ELR (cell line): Measurements from ENCODE around the gene DLD.
A peak's percentile ranks its signal among the peaks of the same experiment; 100 is the strongest.
"Not testable (repeated sequence)": the region's sequence is repeated elsewhere in the genome, so short reads cannot be mapped to it uniquely, and the experiment has no call there.

ENCODE experiments used
- DNase-seq: peaks from one replicate; pipeline ENCODE4 v3.0.0-alpha.2; 2015; ENCODE audit warnings: low read depth

Gene DLD

DNA sequence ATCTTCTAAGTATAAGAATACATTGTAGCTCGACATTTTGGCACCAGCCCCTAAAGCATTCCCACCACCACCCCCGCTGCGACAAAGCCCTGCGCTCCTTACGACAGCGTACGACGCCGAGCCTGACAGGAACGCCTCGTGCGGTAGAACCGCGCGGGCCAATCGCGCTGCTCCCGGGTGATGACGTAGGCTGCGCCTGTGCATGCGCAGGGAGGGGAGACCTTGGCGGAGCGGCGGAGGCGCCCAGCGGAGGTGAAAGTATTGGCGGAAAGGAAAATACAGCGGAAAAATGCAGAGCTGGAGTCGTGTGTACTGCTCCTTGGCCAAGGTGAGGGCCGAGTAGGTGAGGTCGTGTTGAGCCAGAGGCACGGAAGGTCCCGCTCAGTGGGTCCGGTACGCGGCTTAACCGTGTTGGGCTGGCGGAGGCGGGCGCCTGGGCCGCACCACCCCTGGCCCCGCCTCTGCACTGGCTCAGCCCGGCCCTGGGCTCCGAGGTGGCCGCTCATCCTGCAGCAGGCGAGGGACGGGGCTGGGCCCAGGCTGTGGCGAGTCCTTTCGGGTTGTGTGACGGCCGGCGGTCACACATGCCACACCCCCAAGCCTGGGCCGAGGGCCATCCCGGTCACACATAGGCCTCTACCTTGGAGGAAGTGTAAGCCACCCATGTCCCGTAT is at the start of gene DLD:
DLD (plus strand) TSS at position 222 of the 674 bp plus-strand sequence; CDS start at position 290, 68 bp downstream.
- DNase-seq, result peak; percentile 90

GRCh38 chr7:107842213-107842612 is 48.8 kb upstream of the DLD start:
- DNase-seq, result no peak

- no peak for DNase-seq
Observed at GRCh38 chr7:107843184-107843583, 47.8 kb upstream of the DLD start.

DNA sequence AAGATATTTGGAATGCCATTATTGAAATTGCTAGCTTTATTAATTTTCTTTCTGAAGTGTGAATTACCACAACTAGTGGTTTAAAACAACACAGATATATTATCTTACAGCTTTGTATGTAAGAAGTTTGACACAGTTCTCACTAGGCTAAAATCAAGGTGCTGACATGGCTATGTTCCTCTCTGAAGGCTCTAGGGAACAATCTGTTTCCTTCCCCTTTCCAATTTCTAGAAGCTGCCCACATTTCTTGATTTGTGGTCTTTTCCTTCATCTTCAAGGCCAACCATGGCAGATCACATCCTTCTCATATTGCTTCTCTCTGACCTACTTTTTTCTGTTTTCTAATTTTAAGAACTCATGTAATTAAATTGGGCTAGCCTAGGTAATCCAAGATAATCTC is 44.7 kb upstream of the DLD start:
- no peak for DNase-seq

DNA sequence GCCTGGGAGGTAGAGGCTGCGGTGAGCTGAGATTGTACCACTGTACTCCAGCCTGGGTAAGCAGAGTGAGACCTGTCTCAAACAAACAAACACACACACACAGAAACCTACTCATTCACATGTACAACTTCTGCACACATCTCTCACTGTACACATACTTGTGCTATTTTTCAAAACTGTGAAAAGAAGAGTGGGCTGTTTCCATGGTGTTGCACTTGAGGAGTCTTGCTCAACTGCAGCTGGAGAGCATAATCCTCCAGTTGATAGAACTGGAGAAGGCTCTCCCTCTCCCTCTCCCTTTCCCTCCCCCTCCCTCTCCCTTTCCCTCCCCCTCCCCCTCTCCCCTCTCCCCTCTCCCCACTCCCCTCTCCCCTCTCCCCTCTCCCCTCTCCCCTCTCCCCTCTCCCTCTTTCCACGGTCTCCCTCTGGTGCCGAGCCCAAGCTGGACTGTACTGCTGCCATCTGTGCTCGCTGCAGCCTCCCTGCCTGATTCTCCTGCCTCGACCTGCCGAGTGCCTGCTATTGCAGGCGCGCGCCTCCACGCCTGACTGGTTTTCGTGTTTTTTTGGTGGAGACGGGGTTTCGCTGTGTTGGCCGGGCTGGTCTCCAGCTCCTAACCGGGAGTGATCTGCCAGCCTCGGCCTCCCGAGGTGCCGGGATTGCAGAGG is 43.7 kb upstream of the DLD start:
- DNase-seq, result no peak

GRCh38 chr7:107847836-107848175 is 43.2 kb upstream of the DLD start:
- not testable (repeated sequence) for DNase-seq

DNA sequence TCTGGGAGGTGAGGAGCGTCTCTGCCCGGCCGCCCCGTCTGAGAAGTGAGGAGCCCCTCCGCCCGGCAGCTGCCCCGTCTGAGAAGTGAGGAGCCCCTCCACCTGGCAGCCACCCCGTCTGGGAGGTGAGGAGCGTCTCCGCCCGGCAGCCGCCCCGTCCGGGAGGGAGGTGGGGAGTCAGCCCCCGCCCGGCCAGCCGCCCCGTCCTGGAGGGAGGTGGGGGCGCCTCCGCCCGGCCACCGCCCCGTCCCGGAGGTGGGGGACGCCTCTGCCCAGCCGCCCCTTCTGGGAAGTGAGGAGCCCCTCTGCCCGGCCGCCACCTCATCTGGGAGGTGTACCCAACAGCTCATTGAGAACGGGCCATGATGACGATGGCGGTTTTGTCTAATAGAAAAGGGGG is 42.8 kb upstream of the DLD start:
- DNase-seq, result not testable (repeated sequence)

DNA sequence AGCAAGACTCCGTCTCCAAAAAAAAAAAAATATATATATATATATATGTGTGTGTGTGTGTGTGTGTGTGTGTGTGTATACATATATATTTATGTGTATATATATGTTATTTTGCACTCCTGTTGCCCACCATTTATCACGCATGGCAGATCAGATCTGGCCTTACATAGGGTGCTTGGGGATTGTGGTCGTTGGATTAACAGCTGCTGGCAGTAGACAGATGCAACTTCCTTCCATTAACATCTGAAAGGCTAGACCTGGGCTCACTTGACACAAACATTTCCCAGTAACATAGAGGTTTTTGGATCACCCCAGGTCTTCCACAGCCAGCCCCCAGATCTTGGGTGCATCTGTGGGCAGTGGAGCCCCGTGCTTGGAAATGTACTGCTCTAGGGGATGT is 40.8 kb upstream of the DLD start:
- DNase-seq, result no peak

DNA sequence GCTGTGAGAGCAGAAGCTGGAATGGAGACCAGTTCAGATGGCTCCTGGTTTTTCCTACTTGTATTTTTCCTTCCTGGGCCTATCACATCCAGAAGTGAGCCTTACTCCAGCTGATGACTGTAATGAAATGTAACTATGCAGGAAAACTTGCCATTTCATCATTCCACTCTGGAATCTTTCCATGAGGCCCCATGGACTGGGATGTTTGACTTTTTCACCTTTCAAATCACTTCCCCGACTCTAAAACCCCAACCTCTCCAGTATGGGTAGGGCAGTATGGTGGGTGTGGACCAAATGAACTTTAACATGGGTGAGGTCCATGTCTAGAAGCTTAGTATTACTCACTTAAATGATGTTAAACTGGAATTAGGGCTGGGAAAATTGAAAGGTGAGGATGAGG is 40.3 kb upstream of the DLD start:
- no peak for DNase-seq

DNA sequence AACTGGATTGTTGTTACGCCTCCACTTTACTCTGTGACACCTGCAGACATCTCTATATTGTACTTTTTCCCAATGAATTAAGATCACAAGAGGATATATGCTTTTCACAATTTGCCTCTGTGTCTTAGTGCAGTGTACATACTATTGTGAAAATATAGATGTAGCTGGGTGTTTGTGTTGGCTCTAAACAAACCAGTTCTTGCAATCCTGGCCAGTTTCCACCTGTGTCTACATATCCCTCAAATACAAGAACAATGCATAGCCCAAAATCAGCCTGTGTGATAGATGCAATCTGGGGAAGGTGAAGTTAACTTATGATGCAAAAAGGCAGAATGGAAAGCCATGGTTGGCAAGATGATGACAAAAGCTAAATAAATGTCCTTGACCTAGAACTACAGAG is 36.5 kb upstream of the DLD start:
- no peak for DNase-seq

DNA sequence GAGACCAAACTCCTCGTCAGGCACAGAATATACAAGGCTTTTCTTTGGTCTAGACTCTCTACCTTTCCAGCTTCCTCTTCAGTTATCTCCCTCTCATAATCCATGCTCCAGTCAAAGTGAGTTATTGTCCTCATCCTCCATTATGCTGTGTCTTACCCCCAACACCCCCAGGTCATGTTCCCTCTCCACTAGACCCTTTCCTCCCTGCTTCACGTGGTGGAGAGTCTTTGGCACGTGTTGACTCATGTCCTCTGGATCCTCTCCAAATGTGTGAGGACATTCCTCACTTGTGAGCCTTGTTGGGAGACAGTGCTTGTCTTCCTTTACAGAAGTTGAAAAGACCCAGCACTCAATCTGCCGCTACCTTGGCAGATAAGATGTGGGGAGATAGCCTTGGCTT is 36.0 kb upstream of the DLD start:
- peak; percentile 64 for DNase-seq

- no peak for DNase-seq
Observed at GRCh38 chr7:107856806-107857540, 34.0 kb upstream of the DLD start.

GRCh38 chr7:107857541-107857912 is 33.5 kb upstream of the DLD start:
- peak; percentile 19 for DNase-seq

GRCh38 chr7:107858280-107858679 is 32.7 kb upstream of the DLD start:
- DNase-seq, result no peak

DNA sequence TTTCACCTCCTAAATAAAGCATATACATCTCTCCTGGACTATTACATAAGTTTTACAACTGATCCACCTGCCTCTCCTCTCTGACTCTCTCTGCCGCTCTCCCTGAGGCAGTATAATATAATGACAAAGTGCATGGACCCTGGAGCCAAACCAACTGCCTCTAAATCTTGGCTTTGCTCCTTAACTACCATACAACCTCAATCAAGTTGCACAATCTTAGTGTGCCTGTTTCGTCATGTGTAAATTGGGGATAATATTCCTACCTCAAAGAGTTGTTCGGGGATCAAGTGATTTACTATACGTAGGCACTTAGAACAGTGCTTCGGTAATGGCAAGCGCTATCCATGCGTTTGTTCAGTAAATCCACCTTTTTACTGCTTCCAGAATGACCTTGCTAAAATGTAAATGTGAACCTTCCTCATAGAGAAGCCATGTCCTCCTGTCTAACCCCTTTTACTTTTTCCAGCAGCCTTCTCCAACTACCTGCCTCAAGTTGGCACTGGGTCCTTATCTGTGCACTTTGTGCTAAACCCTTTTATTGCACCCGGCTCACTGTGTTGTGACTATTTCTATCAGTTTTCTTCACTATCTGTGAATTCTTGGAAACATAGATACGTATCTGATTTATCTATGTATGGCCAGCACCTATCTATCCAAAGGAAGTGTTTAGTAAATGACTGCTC is 30.6 kb upstream of the DLD start:
- DNase-seq, result no peak

GRCh38 chr7:107860981-107861652 is 29.9 kb upstream of the DLD start:
- no peak for DNase-seq

DNA sequence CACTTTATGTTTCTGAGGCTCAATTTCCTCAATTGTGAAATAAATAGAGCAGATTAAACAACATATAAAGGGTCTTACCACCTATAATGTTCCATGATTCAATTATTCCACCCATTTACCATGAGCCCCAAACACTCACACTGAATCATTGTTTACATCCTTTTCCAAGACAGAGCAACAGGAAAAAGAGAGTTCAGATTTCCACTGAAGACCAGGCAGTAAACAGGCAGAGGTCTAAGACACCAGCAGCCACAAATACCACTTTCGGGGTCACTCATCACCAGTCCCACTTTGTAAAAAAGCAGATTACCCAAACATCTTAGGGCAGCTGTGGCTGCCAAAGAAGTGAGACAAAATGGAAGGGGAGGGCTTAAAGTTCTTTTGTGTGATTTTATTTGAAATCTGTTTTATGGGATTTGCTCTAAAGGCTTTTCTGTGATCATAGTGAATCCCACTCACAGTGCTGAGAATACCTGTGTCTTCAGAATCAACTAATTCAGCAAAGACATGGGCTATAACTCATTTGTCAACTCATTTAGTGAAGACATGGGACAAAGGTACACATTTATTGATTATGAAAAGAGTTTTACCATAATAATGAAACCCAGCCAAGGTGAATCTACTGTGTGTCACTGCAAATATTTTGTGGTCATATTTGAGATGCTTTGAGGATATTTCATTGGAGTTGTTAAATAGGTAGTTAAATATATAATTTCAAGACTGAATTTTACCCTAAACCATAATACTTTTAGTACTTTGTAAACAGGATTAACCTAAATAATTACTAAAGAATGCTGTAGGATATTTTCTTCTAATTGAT is 24.8 kb upstream of the DLD start:
- DNase-seq, result peak; percentile 57

GRCh38 chr7:107867858-107868466 is 23.0 kb upstream of the DLD start:
- DNase-seq, result no peak

GRCh38 chr7:107870427-107871000 is 20.5 kb upstream of the DLD start:
- no peak for DNase-seq

DNA sequence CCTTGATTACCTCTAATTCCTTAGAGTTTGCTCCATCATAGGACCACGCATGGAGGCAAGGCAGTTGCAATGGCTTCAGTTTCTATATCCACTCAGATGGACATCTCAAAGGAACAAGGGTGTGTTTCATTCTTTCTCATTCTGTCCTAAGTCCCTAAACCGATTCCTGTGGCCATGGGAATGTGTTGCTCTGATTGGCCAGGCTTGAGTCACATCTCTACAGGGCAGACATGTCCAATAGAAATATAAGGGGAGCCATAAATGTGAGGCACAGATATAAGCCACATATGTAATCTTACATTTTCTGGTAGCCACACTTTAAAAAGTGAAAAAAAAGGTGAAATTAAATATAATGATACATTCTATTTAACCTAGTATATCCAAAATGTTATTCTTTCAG is 16.9 kb upstream of the DLD start:
- DNase-seq, result peak; percentile 10
